COLO668 (cell line): ENCODE measurements around the gene CPNE2.

Experiments
- DNase-seq: peaks from one replicate; lab custom pipeline; 2025; ENCODE audit not compliant: unreplicated experiment; lab: John Stamatoyannopoulos, UW

CPNE2 gene

DNA sequence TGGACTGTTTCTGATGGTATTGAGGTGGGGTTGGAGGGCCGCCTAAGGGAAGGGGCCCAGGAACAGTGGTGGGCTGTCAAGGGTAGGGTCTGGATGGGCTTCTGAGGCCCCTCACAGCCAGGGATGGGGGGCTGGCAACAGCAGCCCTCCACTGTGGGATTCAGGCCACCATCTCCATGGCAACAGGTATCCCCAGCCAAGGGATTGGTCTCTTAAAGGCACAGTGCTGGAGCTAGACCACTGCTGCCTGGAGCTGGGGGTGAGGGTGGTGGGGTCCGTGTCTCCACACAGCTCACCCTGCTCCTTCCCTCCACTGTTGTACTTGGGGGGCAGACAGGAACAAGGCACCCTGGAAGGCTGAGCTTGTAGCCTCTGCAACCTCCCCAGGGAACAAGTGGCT, 51.6 kb downstream of the CPNE2 start:
- no peak for DNase-seq

DNA sequence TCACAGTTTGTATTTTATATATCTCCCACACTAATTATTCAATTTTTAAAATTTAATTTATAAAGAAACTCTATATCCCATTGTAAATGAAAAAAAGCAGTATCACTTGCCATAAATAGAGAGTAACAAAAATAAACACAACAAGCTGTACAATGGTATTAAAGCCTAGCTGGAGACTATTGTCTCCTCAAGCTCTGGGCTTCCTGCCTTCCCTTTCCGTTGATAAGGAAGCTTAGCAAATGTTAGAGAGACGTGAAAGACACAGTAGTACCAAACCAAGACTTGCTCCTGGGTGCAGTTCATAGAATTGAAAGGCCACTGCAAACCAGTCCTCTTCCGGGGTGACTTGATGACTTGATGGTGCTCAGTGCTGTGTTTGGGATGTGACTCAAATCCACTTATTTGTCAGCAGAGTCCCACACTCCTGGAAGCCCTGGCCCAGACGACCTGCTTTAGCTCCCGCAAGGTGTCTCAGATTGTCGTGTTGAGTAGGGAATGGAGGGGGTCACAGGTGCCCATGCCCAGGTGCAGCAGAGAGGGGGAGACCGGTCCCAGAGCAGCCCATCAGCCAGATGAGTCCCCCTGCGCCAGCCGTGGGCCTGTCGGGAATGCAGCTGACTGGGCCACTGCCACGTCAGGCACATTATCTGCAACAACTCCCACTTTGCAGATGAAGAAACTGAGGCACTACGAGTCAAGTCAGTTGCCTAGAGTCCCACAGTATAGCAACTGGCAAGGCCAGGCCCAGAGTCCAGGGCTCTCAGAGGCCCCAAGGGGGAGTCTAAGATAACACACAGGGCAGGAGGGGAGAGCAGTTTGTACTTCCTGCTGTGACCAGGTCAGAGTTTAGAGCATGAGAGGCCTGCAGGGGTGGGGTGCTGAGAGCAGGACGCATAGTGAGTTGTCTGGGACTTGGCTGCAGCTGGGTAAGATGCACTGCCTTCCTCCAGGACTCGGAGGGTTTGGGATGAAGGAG, 53.0 kb downstream of the CPNE2 start:
- DNase-seq, result no peak

DNA sequence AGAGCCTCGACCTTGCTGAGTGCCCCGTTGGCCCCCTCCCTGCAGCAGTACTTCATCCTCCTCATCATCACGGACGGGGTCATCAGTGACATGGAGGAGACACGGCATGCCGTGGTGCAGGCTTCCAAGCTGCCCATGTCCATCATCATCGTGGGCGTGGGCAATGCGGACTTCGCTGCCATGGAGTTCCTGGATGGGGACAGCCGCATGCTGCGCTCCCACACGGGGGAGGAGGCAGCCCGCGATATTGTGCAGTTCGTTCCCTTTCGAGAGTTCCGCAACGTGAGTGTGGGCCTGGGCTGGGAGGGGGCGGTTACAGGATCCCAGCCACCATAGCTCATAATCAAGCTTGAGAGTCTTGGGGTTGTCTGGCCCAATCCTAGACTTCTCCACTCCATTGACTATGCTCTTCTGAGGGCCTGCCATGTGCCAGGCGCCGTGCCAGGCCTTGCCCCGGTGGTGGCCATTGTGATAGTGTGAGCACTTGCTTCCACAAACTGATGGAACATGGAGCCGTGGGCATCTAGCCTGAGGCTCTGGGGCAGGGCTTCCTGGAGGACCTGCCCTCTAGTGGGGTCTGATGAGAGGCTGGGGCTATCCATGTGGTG, 53.8 kb downstream of the CPNE2 start:
- DNase-seq, result no peak

DNA sequence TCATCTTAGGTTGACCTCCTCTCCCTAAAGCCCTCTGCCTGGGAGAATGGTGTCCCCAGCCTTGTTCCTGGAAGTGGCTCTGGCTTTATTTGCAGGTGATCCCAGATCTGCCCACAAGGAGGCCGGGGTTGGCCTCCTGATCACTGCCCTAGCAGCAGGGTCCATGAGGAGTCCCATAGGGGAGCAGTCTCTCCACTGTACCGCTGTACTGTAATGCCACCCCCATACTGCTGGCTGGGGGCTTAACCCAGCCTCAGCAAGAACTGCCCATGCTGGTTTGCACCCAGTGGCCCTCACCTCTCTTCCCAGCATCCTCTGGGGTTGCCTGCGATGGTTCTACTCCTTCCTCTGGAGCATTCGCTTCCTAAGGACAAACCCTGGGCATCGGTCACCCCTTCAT, 54.4 kb downstream of the CPNE2 start:
- DNase-seq, result peak; percentile 17

DNA sequence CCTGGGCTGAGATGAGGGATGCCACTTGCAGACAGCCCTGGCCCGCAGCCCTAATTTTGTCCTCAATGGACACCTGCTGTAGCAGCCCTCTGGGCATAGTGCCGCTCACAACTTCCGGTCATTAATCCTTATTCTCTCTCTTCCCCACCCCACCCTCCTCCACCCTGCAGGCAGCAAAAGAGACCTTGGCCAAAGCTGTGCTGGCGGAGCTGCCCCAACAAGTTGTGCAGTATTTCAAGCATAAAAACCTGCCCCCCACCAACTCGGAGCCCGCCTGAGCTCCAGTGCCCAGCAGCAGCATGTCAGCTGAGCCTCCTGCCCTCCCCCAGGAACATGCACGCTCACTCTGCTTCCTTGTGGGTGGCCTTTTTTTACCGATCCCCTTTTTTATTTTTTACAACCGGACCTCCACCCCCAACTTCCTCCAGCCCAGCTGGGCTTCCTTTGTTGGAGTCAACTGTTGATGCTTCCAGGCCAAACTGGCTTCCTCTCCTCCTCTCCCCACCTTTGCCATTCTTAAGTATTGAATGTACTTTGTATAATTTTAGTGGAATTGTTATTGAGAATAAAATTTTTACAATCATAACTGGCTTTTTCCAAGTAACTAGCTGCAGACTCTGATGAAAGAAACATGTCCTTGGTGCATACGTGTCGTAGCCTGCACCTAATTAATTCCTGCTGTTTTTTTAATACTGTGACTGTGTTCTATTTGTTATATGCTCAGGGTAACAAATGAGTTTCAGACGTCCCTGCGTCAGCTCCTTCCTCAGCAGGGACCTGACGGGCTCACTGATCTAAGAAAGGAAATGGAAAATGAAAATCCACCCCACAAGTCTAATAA, 55.2 kb downstream of the CPNE2 start:
- no peak for DNase-seq

DNA sequence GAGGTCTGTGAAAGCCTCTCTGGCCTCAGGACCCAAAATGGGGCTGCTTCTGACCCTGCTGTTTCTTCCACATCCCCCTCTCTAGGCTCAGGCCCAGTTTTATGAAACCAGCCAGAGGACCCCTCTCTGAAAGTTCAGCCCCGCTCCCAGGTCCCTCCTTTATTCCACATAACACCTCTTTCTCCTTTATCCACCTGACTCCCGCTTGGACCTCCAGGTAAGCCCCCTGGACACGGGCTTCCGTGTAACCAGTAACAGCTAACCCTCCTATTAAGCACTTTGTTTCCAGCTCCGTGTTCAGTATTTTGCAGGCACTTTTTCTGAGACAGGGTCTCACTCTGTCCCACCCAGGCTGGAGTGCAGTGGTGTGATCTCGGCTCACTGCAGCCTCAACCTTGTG, 56.1 kb downstream of the CPNE2 start:
- no peak for DNase-seq

DNA sequence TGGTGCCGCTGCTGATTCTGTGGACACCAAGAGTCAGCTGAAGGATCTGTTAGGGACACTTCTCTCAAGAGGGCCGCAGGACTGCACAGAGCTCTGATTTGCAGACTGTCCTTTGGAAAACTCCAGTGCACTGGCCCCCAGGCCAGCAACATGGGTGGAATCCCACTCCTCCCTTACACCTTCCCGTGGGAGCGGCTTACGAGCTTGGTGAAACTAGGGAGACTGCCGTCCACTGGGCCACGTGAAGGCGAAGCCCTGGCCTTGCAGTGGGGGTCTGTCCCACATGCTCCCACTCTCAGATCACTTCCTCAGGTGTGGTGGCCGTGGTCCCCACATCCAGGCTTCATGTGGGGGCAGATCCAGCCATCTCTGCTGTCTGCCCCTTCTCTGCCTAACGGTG, 57.0 kb downstream of the CPNE2 start:
- no peak for DNase-seq

DNA sequence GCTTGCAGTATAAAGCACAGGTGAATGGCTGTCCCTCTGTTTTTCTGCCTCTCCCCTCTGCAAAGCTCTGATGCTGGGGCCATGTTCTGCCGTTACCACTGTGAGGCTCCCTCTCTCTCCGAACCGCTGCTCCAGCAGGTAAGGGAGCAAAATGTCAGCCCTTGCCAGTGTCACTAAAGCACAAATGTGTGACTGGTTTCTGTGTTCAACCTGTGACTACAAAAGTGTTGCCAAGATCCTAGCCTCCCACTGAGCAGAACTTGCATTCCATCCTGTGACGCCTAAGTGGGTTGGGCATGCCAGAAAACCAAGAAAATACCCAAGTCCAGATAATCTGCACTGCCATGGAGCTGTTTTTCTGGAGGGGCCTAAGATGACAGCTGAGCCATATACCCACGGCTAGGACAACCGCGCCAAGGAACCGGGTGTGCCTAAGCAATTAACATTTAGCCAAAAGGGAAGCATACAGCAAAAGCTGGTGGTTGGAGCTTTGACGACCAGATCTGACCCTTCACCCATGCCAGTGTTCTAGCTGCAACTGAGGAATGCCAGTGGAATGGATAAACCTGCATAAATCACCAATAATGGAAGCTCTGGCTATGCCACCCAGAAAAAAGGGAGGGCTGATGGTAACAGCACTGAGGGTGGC, 58.4 kb downstream of the CPNE2 start:
- no peak for DNase-seq

DNA sequence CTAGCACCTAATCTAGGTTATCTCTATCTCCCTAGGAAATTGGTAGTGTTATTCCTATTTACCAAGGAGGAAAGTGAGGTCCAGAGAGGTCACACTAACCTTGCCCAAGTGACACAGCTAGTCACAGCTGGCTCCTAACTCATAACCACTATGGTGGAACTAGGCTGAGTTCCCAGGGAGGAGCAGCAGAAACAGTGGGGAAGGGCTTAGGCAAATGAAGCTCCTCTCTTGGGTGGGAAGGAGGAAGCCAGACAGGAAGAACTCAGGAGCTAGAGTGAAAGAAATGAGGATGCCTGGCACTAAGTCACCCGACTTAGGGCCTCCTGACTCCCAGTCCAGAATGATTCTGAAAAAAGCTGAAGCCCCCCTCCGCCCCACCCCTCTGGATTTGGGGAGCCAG, 59.0 kb downstream of the CPNE2 start:
- no peak for DNase-seq

DNA sequence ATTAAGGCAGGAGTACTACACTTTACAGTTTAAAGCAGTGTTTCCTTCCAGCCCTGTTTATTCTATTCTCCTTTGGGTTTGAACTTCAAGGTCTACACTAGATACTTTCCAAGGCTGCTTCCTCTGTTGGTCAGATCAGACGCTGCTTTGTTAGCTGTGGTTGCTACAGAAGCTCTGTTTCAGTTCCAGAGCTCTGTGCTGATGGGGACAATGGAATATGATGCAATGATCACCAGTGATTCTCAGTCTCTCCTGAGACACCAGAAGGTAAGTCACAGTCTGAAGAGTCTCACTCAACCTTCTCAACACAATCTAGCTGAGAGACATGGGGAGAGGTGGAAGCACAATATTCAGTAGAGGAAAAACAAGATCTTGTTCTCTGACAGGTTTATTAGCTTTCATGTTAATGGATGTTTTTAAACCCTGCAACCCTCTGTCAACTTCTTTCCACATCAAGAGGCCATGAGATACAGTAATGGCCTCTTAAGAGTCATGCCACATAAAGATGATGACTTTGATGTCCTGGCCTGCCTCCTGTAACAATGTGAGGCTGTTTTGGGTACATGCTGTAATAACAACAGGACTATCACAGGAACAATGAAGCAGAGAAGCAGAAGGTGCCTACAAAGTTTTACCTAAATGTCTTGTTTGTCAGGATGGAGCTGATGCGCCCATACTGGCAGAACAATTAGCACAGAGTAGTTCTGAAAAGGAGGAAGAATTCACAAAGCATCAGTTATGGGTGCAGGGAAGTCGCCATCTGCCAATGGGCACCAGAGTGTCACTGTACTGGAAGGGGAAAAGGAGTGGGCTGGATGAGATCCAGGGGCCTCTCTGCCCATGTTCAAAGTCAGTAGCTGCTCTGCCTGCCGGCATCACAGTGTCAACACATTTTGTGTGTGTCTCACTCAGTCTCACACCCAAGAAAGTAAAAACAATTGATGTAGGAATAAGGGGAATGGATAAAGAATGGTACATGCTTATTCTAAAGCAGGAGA, 60.0 kb downstream of the CPNE2 start:
- no peak for DNase-seq

DNA sequence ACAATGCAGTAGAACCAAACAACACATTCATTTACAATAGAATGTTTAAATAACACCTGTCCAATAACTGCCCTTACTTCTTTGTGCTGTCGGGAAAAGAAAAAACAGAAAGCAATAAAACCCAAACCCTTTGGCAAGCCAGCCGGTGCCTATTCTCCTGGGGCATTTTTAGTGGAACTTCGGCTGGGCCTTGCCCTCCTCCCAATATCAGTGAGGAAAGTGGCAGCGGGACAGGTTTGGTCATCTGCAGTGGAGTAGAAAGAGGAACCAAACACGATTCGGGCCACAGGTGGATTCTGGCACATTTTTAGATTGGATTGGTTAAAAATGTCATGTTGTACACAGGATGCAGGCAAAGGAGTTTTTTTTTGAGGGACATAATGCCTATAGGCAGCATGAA, 61.5 kb downstream of the CPNE2 start:
- DNase-seq, result no peak

DNA sequence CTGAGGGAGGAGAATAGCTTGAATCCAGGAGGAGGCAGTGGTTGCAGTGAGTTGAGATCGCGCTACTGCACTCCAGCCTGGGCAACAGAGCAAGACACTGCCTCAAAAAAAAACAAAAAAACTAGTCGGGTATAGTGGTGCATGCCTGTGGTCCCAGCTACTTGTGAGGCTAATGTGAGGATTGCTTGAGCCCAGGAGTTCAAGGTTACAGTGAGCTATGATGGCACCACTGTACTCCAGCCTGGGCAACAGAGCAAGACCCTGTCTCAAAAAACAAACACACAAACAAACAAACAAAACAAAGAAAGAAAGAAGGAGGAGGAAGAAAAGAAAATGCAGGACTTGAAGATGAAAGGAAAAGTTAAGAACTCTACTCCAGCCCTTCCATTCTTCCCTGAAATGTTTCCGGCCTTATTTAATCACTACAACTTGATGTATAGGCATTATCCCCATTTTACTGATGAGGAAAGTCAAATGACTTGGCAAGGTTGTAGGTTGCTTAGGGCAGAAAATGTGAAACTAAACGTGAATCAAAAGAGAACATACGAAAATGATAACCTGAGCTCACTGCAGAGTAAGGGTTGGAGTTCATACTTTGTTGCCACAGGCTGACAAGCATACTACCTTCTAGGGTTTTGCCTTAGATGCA, 63.4 kb downstream of the CPNE2 start:
- no peak for DNase-seq

DNA sequence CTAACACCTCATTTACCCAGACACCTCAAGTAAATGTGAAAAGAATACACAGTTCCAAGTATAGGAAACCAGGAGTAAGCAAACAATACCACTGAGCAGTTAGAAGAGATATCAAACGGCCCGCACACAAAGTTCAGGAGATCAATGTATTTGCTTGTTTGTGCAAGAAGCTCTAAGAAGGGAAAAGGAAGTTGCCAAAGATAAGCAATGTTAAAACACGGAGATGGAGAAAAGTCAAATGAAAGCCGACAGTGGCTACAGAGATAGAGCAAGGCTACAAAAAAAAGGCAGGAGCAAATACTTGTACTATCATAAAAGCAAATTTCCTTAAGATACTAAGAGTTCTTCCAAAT, 63.9 kb downstream of the CPNE2 start:
- no peak for DNase-seq

DNA sequence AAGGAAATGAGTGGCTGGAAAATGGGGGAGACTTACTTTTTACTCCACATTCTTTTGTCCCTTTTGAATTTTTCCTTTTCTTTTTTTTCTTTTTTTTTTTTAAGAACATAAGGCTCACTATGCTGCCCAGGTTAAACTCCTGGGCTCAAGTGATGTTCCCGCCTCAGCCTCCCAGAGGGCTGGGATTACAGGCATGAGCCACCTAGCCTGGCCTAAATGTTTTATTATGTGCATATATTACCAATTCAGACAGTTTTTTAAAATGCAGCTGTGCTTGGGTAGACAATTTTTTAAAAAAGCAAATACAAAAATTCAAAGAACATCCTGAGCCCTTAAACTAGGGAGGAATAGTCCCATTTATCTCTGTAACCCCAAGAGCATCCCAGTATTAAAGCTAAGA, 65.2 kb downstream of the CPNE2 start:
- DNase-seq, result no peak

DNA sequence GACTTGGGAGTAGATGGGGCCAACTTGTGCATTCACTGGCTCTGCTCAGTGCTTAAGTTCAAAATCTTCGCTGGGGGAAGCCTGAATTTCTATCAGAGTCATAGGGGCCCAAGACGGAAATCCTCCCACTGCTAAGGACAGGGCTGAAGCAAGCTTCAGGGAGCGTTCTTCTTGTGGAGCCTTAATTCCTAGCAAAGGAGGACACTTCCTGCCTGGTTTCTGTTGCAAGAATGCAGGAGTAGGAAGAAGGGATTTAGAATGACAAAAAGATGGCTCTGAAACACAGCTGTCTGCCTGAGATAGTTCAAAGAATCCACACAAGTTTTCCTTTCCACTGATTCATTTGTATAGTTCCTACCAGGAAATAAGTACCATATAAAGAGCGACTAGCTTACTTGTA, 67.1 kb downstream of the CPNE2 start:
- no peak for DNase-seq

DNA sequence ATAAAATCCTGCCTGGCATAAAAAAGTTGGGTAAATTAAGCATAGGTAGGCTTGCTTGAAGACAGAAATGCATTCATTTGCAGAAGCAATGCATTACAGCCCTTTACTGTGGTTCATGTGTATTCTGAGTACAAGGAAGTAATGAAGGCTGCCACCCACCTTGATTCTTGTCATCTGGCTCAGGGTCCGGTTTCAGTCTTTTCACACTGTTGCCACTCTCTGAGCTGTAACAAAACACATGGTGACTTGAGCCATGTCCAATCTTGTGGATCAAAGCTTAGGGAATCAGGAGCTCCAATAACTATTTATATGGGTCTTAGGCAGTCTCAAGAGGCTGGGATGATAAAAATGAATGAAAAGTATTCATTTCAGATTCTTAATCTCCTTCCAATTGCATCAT, 71.5 kb downstream of the CPNE2 start:
- DNase-seq, result no peak

DNA sequence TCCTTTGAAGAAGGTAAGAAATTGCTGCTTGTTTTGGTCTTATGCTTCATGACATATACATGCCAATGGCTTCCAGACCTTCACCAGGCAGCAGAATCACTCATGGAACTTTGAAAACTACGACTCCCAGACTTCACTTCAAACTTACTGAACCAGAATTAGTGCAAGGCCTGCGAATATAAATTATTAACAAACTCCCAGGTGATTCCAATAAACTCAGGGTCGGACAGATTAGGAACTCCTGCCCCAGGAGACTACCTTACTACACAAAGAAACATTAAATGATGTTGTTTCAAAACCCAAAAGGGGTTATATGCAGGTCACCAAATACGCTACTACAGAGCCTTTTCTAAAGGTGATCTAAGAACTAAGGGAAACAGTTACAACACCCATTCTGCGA, 73.1 kb downstream of the CPNE2 start:
- no peak for DNase-seq

DNA sequence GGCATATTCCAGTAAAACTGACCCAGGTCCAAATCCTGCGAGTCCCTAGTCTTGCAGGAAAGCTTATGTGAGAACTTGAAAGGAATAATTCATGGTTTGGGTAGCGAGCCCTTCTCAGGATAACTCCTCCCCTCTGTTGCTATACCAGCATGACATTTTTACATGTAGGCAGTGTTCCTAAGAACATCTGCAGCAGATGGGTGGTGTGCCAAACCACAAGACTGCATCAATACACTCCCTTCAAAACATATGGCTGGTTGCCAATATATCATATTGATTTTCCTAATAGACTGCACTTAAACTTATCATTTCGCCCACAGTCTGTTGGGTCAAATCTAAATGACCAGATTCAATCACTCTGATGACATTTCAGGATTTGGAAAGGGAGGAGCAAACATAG, 73.6 kb downstream of the CPNE2 start:
- peak; percentile 63 for DNase-seq

DNA sequence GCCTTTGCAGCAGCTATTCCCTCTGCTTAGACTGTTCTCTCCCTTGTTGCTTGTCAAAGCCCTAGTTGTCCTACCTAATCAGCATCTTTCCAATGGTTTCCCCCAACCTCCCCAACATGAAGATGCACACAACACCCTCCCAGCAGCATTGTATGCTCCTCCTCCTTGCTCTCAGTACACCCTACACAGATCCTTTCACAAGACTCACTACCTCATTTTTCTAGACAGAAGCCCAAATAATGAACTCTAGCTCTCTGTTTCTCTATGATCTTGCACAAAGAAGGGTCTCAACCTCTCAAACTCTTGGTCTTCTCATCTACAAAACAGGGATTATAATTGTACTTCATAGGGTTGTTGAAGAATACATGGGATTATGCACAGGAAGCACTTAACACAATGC, 74.1 kb downstream of the CPNE2 start:
- no peak for DNase-seq

DNA sequence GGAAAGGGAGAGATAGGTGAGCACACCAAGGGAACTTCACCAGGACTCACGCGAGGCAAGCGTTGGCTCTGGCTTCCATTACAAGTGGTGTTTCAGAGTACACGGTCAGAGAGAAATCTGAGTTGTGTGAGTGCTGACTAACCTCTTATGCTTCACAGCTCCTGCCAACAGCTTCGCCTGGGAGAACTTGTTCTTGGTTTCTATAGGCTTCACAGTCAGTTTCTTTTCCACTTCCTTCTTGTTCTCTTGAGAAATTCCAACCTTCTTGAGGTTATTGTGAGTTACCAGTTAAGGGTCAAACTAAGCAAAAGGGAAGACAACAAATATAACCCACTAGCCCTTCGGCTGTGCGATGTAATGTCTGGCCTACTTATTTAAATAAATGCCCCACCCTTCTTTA, 74.6 kb downstream of the CPNE2 start:
- no peak for DNase-seq
